ENCODE data around the gene FRRS1L. TPM values are rescaled to one million over a fixed set of nuclear protein-coding genes. Genes with fewer than 3 reads are reported as not detected.
A peak's percentile ranks its signal among the peaks of the same experiment; 100 is the strongest.
"Not testable (repeated sequence)": the region's sequence is repeated elsewhere in the genome, so short reads cannot be mapped to it uniquely, and the experiment has no call there.

FRRS1L gene
- total and polyA plus RNA-seq, 2 of the 13 experiments (the other 11 are each of a cell fraction or from before 2014, with no cell fraction given), result 0.02 to 0.03 TPM

DNA sequence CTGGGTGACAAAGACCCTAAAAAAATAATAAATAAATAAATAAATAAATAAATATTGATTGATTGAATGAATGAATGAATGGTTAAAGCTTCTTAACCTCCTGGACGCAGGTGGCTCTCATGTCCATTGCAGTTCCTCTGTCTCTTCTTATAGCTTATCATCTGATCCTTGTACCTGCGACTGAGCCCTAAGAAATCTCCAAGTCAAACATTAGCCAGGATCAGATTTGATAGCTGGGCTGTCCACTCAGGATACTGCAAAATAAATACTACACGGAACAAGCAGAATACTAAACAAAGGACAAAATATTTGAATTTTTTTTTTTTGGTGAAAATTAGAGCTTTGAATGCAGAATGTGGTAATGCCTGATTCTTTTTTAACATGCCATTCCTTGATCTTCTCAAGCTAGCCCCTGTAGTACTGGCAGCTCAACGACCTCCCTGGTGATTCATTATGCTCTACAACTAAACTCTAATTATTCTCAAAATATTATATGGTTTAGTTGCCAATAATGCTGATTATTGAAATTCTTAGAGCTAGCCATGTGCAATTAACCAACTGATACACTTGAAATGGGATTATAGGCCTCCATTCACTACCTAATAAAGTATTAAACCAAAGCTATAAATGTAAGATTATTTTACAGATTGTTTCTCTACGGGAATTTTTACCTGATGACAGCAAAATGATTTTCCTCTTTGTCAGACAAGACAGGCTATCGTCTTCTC lies 37.4 kb downstream of the FRRS1L start (continued):
- 0 out of 2 replicates have a peak, but pooled peaks have one; percentile 51 for TF ChIP-seq PAXIP1 (CRISPR knock-in tag; conservative IDR thresholded peaks at IDR 0.05)
- no peak for TF ChIP-seq ZNF629 (CRISPR knock-in tag; conservative IDR thresholded peaks at IDR 0.05)
- peak; percentile 32 to 45; a peak in 3 of 4 replicates for TF ChIP-seq MAFK (conservative IDR thresholded peaks at IDR 0.05 in 1 of 2, IDR thresholded peaks at IDR 0.05 in 1 of 2; ENCODE audit: low read length in 2 of 2)
- TF ChIP-seq ARID5B (CRISPR knock-in tag; IDR thresholded peaks at IDR 0.05), result peak; percentile 18; the same call in 1 of the 2 replicates

DNA sequence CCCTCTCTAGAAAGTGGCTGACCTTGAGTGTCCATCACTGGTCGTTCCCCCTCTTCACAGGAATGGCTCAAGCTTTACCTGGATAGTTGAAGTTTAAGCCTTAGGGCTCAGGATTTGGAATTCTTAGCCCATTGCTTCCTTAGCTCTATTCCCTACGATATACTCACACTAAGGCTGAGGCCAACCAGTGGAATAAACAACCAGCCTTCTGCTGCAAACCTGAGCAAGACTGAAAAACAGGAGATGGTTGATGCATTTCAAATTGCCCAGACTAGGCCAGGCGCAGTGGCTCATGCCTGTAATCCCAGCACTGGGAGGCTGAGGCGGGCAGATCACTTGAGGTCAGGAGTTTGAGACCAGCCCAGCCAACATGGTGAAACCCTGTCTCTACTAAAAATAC lies 40.4 kb downstream of the FRRS1L start:
- H3K4me2 ChIP-seq (ENCODE audit: low read depth, low read length); BruUV-seq (replicated peaks); H3K27ac ChIP-seq (ENCODE audit: extremely low read length, insufficient read depth, low read length); H3K27me3 ChIP-seq (ENCODE audit: control insufficient read depth in 1 of 2, insufficient read depth in 2 of 2, low read length in 2 of 2); H3K9ac ChIP-seq (ENCODE audit: insufficient read depth, low read depth, low read length); H3K9me3 ChIP-seq (ENCODE audit: low read length); H4K20me1 ChIP-seq (ENCODE audit: insufficient read depth, low read length); H3K4me3 ChIP-seq (replicated peaks in 1 of 3; ENCODE audit: insufficient read depth in 1 of 3, low read depth in 2 of 3, low read length in 3 of 3); ATAC-seq; CTCF ChIA-PET (ENCODE audit: low intra/inter-chr PET ratio, low total read pairs); FAIRE-seq; in situ Hi-C loops (cut with HindIII; ENCODE audit: extremely low pct_ligation_motif_present, low pct_unique_long_range_greater_than_20kb); H3K36me3 ChIP-seq (replicated peaks in 1 of 2; ENCODE audit: control insufficient read depth in 1 of 2, insufficient read depth in 2 of 2, low read length in 2 of 2); intact Hi-C loops (cut with micrococcal nuclease; ENCODE audit: unreplicated experiment); POLR2A ChIA-PET; DNase-seq (ENCODE audit: low spot score); H3K79me2 ChIP-seq (ENCODE audit: insufficient read depth, low read length); H2AFZ ChIP-seq (ENCODE audit: low read length): not testable (repeated sequence)
- WGBS (ENCODE audit: low lambda C conversion rate), result 74% methylated on average over 4 of the region's 4 CpGs
- peaks cover 84% of the 10 kb centered on the region for H3K4me1 ChIP-seq (ENCODE audit: insufficient read depth, low read length)

All from HepG2 (cell line).